Stimulated activated CD4-positive, alpha-beta T cell treated with anti-CD3 and anti-CD28 coated beads, Interleukin-2, amount 100 ng/mL, for 4 hours (primary cell): ENCODE measurements around the gene PLXNA2.

ENCODE experiments used
- DNase-seq: peaks from one replicate; pipeline ENCODE4 v3.0.0-alpha.2; 2020; ENCODE audit warnings: low read depth

Gene PLXNA2

GRCh38 chr1:207991583-207992026, 252.6 kb downstream of the PLXNA2 start:
- DNase-seq, result no peak

DNA sequence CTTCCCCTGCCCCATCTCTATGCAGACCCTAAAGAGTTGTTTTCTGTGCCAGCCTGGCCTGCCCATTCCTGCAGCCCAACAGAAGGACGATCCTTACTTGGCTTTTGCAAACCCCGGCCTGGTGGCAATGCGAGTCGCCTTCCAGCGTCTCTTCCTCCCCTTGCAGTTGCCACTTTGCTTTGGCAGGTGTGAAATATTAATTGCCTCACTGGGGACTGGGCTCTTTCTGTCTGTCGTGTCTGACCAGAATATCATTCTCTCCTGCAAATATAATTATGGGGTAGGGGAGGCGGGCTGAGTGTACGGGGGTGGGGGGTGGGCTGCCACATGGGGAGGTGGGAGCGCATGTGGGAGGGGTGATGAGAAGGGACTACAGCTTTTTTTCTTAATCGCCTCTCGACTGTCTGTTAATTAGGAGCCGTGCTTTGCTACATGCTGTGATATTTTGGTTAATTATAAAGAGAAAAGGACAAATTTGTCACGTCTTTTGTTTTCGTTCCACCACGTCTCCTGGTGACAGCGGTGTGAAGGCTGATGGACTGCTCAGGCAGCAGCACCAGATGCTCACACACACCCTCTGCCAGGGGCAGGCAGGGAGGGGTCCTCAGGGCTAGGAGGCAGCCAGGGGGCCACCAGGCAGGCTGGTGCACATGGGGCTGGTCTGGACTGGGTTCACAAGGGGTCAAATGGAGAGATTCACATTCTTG, 253.2 kb downstream of the PLXNA2 start:
- DNase-seq, result no peak

DNA sequence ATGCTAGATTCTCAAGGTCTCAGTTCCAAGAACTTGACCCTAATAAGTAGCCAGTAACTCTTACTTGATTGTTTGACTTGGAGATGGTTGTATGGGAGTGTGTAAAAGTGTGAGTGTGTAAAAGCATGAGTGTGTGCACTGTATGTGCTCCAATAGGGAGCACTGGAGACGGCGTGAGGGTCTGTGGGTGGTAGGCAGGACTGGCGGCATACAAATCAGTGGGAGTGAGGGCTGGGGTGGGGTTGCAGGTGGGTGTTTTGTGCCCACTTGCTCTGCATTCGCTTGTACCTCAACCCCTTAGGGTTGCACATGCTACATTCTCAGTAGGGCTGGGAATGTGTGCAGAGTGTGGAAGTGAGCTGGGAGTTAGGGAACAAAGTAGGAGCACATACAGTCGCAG, 253.7 kb downstream of the PLXNA2 start:
- no peak for DNase-seq

DNA sequence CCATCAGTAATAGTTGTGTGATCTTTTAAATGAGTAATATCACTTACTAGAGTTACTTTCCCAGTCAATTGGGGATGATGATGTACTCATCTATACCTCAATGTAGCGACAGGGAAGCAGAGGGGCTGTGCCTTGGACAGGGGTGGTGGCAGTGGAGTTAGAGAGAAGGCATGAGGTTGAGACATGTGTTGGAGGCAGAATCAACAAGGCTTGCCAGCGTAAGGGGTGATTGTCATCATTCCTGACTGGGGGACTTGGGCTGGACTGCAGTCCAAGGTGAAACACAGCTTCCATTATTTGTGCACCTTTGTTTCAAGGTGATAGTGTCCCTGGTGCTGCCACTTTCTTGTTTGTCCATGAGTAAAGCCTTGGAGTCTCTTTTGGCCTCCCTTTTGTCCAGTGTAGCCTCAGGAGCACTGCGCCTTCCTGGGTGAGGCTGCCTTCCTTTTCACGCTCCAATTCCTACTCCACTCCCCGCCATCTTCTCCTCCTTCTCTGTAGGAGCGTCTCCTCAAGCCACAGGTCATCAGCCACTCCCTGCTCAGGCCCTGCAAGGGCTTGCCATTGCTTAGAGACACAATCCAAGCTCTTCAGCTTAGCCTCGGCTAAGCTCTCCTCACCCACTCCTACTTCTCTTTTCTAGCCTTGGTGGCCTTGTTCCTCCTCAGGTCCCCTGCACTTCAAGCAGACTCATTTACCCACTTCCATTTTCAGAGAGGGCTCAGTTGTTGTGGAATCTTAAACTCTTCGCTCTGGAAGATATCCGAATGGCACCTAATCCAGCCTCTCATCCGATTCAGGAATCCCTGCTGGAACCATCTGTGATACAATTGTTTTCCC, 255.6 kb downstream of the PLXNA2 start:
- DNase-seq, result no peak

- no peak for DNase-seq
Measured at GRCh38 chr1:207987164-207987563, 257.0 kb downstream of the PLXNA2 start.

DNA sequence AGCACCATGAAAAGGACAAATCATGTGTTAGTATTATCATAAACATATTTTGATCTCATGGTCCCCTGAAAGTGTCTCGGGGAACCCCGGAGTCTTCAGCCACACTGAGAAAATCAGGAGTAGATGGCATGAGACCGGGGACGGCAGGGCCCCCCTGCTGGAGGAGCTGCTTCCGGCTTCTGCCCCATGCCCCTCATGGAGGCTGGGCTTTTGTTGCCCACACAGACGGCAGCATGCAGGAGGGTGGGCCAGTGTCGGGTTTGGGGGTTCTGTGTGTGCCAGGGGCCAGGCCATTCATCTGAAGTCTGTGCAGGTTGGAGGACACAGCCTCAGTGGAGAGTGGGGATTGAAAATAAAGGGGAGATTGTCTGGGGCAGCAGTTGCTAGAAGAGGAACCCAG, 258.2 kb downstream of the PLXNA2 start:
- no peak for DNase-seq

GRCh38 chr1:207984831-207985572, 259.2 kb downstream of the PLXNA2 start:
- no peak for DNase-seq

GRCh38 chr1:207983044-207983635, 261.0 kb downstream of the PLXNA2 start:
- DNase-seq, result no peak

- DNase-seq, result no peak
Measured at GRCh38 chr1:207981976-207982375, 262.2 kb downstream of the PLXNA2 start.

- DNase-seq, result no peak
Measured at GRCh38 chr1:207978441-207978840, 265.7 kb downstream of the PLXNA2 start.

DNA sequence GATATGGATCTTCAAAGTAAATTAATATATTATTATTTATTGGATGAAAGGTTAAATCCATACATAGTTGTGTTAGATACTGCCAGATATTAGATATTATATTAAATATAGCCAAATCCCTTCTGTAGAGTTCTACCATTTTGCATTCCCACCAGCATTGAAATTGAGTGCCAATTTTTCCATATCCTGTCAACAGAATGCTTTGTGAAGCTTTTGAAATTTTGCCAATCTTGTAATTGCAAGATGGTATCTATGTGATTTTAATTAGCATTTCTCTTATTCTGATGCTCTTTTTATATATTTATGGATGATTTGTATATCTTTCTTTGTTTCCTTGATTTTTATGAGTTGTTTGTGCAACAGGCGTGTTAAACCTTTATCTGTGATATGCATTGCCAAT, 266.3 kb downstream of the PLXNA2 start:
- DNase-seq, result no peak

GRCh38 chr1:207973898-207974568, 270.2 kb downstream of the PLXNA2 start:
- DNase-seq, result no peak

DNA sequence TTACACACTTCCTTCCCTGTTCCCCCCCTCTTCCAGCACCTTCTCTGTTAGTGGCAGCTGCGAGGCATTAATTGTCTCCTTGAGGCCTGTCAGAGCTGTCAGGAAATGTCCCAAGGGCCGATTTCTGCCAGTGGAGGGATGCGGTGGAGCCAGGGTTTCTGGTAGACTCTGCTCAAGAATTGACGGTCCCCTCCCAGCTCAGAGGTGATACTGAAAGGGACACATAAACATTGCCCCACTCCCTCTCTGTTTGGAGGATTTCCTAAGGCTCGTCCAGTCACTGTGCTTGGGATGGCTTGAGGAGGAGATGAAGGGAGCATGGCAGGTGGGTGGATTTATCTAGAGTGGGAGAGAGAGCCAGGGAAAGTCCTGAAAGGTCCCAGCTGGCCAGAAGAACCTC, 271.8 kb downstream of the PLXNA2 start:
- no peak for DNase-seq
